ENCODE data around the gene KRT80.

Gene KRT80

DNA sequence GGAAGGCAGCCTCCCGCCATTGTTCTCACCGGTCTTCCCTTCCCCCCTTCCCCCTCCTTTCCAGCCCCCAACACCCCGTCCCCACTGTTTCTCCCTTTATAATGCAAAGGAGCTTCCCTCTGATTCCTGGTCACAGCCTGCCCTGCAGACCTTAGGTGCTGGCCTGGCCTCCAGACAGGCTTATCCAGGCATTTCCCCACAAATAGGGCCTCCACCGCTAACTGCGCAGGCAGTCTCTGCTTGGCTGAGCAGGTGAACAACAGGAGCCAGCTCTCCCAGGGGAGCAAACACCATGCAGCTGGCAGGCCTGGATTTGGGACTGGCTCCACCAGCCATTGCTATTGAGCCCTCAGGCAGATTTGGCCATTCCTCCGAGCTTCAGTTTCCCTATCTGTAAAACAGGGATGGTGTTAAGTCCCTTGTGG is 66.3 kb downstream of the KRT80 start:
- H4K91ac ChIP-seq (ENCODE audit: low read length), result no peak overlapping the region
- H2BK12ac ChIP-seq (ENCODE audit: low read length in 2 of 2), result no peak overlapping the region
- no peak overlapping the region for H2BK15ac ChIP-seq (ENCODE audit: low read depth, poor library complexity, severe bottlenecking)
- H3K36me3 ChIP-seq (ENCODE audit: control insufficient read depth in 1 of 2, insufficient read depth in 2 of 2, low read depth in 1 of 2, low read length in 2 of 2), result no peaks in the 10 kb centered on the region
- H2BK120ac ChIP-seq (ENCODE audit: low read depth, low read length), result no peak overlapping the region
- H3K9ac ChIP-seq (ENCODE audit: low read length), result no peak overlapping the region
- no peaks in the 10 kb centered on the region for H3K79me1 ChIP-seq (replicated peaks; ENCODE audit: low read length, poor library complexity, severe bottlenecking)
- no peak overlapping the region for H3K27ac ChIP-seq (ENCODE audit: low read length, poor library complexity, severe bottlenecking)
- H3K4me3 ChIP-seq (ENCODE audit: insufficient read depth in 1 of 2, low read depth in 1 of 2, low read length in 2 of 2), result no peak overlapping the region
- DNase-seq, result no peak
- no peak overlapping the region for H2AFZ ChIP-seq (ENCODE audit: low read depth, low read length)
- H3K23ac ChIP-seq (ENCODE audit: low read length in 2 of 2), result no peak overlapping the region
- H3K27me3 ChIP-seq (ENCODE audit: control insufficient read depth in 1 of 2, insufficient read depth in 1 of 2, low read length in 2 of 2), result peaks cover 38 to 53% of the 10 kb centered on the region in 2 experiments
- peaks cover 10% of the 10 kb centered on the region for H3K4me1 ChIP-seq (ENCODE audit: control insufficient read depth, insufficient read depth, low read depth, low read length)
- 56% methylated on average over 6 of the region's 6 CpGs for WGBS
- no peak overlapping the region for H3K4me2 ChIP-seq (ENCODE audit: low read length, poor library complexity, severe bottlenecking)
- H2BK5ac ChIP-seq (ENCODE audit: low read depth, low read length, poor library complexity, severe bottlenecking), result no peak overlapping the region
- no peak overlapping the region for H3K4ac ChIP-seq (ENCODE audit: low read depth in 1 of 2, low read length in 2 of 2)
- no peak overlapping the region for H3K14ac ChIP-seq (ENCODE audit: low read length in 2 of 2)
- no peak overlapping the region for H2AK5ac ChIP-seq (ENCODE audit: low read length, severe bottlenecking)
- no peak overlapping the region for H3K18ac ChIP-seq (ENCODE audit: low read depth in 1 of 2, low read length in 2 of 2)
- no peaks in the 10 kb centered on the region for H3K9me3 ChIP-seq (ENCODE audit: control insufficient read depth, low read length)
- no peak overlapping the region for H4K8ac ChIP-seq (ENCODE audit: low read length)

DNA sequence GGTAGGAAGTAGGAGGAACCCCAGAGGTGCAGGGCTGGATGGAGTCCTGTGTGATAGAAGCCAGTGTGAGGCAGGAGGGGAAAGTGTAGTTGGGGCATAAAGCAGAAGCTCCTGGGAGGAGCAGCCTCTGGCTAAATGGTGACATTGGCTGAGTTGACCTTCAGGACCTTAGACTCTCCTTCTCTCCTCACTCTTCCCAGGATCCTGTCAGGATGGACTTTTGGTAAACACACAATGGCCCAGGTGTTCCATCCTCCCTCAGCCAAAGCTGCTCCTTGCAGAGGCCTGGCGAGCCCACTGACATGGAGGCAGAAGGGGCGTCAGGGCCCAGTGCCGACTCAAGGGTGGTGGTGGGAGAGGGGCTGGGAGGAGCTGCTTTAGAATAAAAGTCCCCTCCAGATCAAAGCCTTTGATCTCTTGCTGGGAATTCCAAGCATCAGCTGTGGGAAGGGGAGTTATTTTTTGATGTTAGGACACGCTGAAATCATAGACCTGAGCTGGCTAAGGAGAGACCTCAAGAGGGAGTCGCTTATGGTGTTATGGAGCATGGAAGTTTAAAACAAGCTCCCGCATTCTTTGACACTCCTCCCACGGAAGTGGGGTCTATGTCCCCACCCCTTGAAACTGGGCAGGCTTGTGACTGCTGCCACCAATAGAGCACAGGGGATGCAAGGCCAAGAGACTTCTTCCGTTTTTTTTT is 68.2 kb downstream of the KRT80 start:
- Histone ChIP-seq H3K27ac (ENCODE audit: low read length, poor library complexity, severe bottlenecking) (no peak overlapping the region), H3K4me3 (ENCODE audit: insufficient read depth in 1 of 2, low read depth in 1 of 2, low read length in 2 of 2) (no peak overlapping the region), H3K23ac (ENCODE audit: low read length in 2 of 2) (no peak overlapping the region), H3K9ac (ENCODE audit: low read length) (no peak overlapping the region), H2BK5ac (ENCODE audit: low read depth, low read length, poor library complexity, severe bottlenecking) (no peak overlapping the region), H2AFZ (ENCODE audit: low read depth, low read length) (no peak overlapping the region), H3K4me2 (ENCODE audit: low read length, poor library complexity, severe bottlenecking) (no peak overlapping the region), H4K91ac (ENCODE audit: low read length) (no peak overlapping the region), H4K8ac (ENCODE audit: low read length) (no peak overlapping the region), H3K4me1 (ENCODE audit: control insufficient read depth, insufficient read depth, low read depth, low read length) (peaks cover 19% of the 10 kb centered on the region), H3K4ac (ENCODE audit: low read depth in 1 of 2, low read length in 2 of 2) (no peak overlapping the region), H2BK120ac (ENCODE audit: low read depth, low read length) (no peak overlapping the region), H2AK5ac (ENCODE audit: low read length, severe bottlenecking) (no peak overlapping the region), H2BK15ac (ENCODE audit: low read depth, poor library complexity, severe bottlenecking) (no peak overlapping the region), H3K79me1 (replicated peaks; ENCODE audit: low read length, poor library complexity, severe bottlenecking) (no peaks in the 10 kb centered on the region), H3K18ac (ENCODE audit: low read depth in 1 of 2, low read length in 2 of 2) (no peak overlapping the region), H3K9me3 (ENCODE audit: control insufficient read depth, low read length) (no peaks in the 10 kb centered on the region), H3K27me3 (ENCODE audit: control insufficient read depth in 1 of 2, insufficient read depth in 1 of 2, low read length in 2 of 2) (peaks cover 38 to 53% of the 10 kb centered on the region in 2 experiments), H3K36me3 (ENCODE audit: control insufficient read depth in 1 of 2, insufficient read depth in 2 of 2, low read depth in 1 of 2, low read length in 2 of 2) (no peaks in the 10 kb centered on the region), H3K14ac (ENCODE audit: low read length in 2 of 2) (no peak overlapping the region), H2BK12ac (ENCODE audit: low read length in 2 of 2) (no peak overlapping the region)
- 62% methylated on average over 8 of the region's 8 CpGs for WGBS
- DNase-seq, result no peak

DNA sequence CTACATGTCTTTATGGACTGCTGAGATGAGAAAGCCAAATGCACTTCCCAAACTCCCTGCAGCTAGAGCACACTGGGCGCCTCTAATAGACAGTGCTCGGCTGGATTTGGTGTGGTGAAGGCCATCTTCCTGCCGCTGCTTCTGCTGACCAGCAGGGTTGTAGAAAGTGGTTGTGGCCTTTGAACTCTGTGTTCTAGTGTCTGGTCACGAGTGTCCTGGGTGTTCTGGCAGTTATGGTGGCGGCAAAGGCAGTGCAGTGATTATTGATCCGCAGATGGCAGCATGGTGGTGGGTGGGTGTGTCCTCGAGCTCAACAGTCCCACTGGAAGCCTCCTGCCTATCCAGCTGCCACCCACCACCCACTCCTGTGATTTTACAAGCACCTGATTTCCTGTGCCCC is 68.9 kb downstream of the KRT80 start:
- H3K23ac ChIP-seq (ENCODE audit: low read length in 2 of 2), result no peak overlapping the region
- no peak overlapping the region for H2BK120ac ChIP-seq (ENCODE audit: low read depth, low read length)
- H2BK5ac ChIP-seq (ENCODE audit: low read depth, low read length, poor library complexity, severe bottlenecking), result no peak overlapping the region
- no peak overlapping the region for H3K4ac ChIP-seq (ENCODE audit: low read depth in 1 of 2, low read length in 2 of 2)
- no peak overlapping the region for H2BK15ac ChIP-seq (ENCODE audit: low read depth, poor library complexity, severe bottlenecking)
- peaks cover 20% of the 10 kb centered on the region for H3K4me1 ChIP-seq (ENCODE audit: control insufficient read depth, insufficient read depth, low read depth, low read length)
- H3K27me3 ChIP-seq (ENCODE audit: control insufficient read depth in 1 of 2, insufficient read depth in 1 of 2, low read length in 2 of 2), result peaks cover 37 to 53% of the 10 kb centered on the region in 2 experiments
- no peaks in the 10 kb centered on the region for H3K9me3 ChIP-seq (ENCODE audit: control insufficient read depth, low read length)
- H3K4me2 ChIP-seq (ENCODE audit: low read length, poor library complexity, severe bottlenecking), result no peak overlapping the region
- no peak overlapping the region for H3K4me3 ChIP-seq (ENCODE audit: insufficient read depth in 1 of 2, low read depth in 1 of 2, low read length in 2 of 2)
- no peak overlapping the region for H3K9ac ChIP-seq (ENCODE audit: low read length)
- WGBS, result 96% methylated on average over 3 of the region's 7 CpGs
- no peaks in the 10 kb centered on the region for H3K36me3 ChIP-seq (ENCODE audit: control insufficient read depth in 1 of 2, insufficient read depth in 2 of 2, low read depth in 1 of 2, low read length in 2 of 2)
- H2BK12ac ChIP-seq (ENCODE audit: low read length in 2 of 2), result no peak overlapping the region
- no peak overlapping the region for H2AFZ ChIP-seq (ENCODE audit: low read depth, low read length)
- no peak overlapping the region for H4K8ac ChIP-seq (ENCODE audit: low read length)
- DNase-seq, result no peak
- H4K91ac ChIP-seq (ENCODE audit: low read length), result no peak overlapping the region
- H3K18ac ChIP-seq (ENCODE audit: low read depth in 1 of 2, low read length in 2 of 2), result no peak overlapping the region
- no peak overlapping the region for H3K14ac ChIP-seq (ENCODE audit: low read length in 2 of 2)
- no peak overlapping the region for H3K27ac ChIP-seq (ENCODE audit: low read length, poor library complexity, severe bottlenecking)
- no peaks in the 10 kb centered on the region for H3K79me1 ChIP-seq (replicated peaks; ENCODE audit: low read length, poor library complexity, severe bottlenecking)
- no peak overlapping the region for H2AK5ac ChIP-seq (ENCODE audit: low read length, severe bottlenecking)

DNA sequence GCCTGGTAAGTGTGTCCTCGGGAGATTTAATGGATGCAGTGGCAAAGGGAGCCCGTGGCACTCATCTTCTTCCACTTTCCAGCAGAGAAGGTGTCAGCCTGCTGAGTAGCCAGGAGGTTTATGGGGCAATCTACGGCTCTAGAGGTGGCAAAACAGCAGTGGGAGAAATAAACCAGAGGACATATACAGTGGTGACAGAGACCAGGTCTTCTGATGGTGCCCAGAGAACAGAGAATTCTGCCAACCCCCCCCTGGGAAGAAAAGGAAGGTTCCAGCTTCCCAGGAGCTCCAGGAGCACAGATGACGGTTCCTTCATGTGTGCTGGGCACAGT is 69.3 kb downstream of the KRT80 start:
- Histone ChIP-seq H4K8ac (ENCODE audit: low read length) (no peak overlapping the region), H3K14ac (ENCODE audit: low read length in 2 of 2) (no peak overlapping the region), H2AK5ac (ENCODE audit: low read length, severe bottlenecking) (no peak overlapping the region), H3K79me1 (replicated peaks; ENCODE audit: low read length, poor library complexity, severe bottlenecking) (no peaks in the 10 kb centered on the region), H3K36me3 (ENCODE audit: control insufficient read depth in 1 of 2, insufficient read depth in 2 of 2, low read depth in 1 of 2, low read length in 2 of 2) (no peaks in the 10 kb centered on the region), H3K27ac (ENCODE audit: low read length, poor library complexity, severe bottlenecking) (no peak overlapping the region), H3K4me2 (ENCODE audit: low read length, poor library complexity, severe bottlenecking) (no peak overlapping the region), H3K9me3 (ENCODE audit: control insufficient read depth, low read length) (no peaks in the 10 kb centered on the region), H2BK15ac (ENCODE audit: low read depth, poor library complexity, severe bottlenecking) (no peak overlapping the region), H2BK5ac (ENCODE audit: low read depth, low read length, poor library complexity, severe bottlenecking) (no peak overlapping the region), H3K23ac (ENCODE audit: low read length in 2 of 2) (no peak overlapping the region), H3K4me3 (ENCODE audit: insufficient read depth in 1 of 2, low read depth in 1 of 2, low read length in 2 of 2) (no peak overlapping the region), H2AFZ (ENCODE audit: low read depth, low read length) (no peak overlapping the region), H3K27me3 (ENCODE audit: control insufficient read depth in 1 of 2, insufficient read depth in 1 of 2, low read length in 2 of 2) (peaks cover 34 to 53% of the 10 kb centered on the region in 2 experiments), H4K91ac (ENCODE audit: low read length) (no peak overlapping the region), H3K18ac (ENCODE audit: low read depth in 1 of 2, low read length in 2 of 2) (no peak overlapping the region), H3K4ac (ENCODE audit: low read depth in 1 of 2, low read length in 2 of 2) (no peak overlapping the region), H2BK120ac (ENCODE audit: low read depth, low read length) (no peak overlapping the region), H2BK12ac (ENCODE audit: low read length in 2 of 2) (no peak overlapping the region), H3K9ac (ENCODE audit: low read length) (no peak overlapping the region), H3K4me1 (ENCODE audit: control insufficient read depth, insufficient read depth, low read depth, low read length) (peaks cover 19% of the 10 kb centered on the region)
- DNase-seq, result no peak
- WGBS, result 56% methylated on average over 4 of the region's 4 CpGs

Measured in mesenchymal stem cell (in vitro differentiated cells and primary cell).